ENCODE data around the gene CNTNAP2.

The CNTNAP2 gene

GRCh38 chr7:147811923-147812322, 1695.3 kb downstream of the CNTNAP2 start:
- Histone ChIP-seq H3K9ac (ENCODE audit: low read length) (no peak overlapping the region), H3K9me3 (ENCODE audit: insufficient read depth, low read length) (no peaks in the 10 kb centered on the region), H3K79me2 (ENCODE audit: insufficient read depth, low read length) (no peaks in the 10 kb centered on the region), H4K20me1 (ENCODE audit: low read depth, low read length) (no peaks in the 10 kb centered on the region), H3K36me3 (ENCODE audit: low read length) (no peaks in the 10 kb centered on the region), H3K4me3 (ENCODE audit: insufficient read depth, low read length, poor library complexity, severe bottlenecking) (no peak overlapping the region), H3F3A (ENCODE audit: insufficient read depth) (no peaks in the 10 kb centered on the region), H3K4me2 (ENCODE audit: low read depth, low read length, poor library complexity, severe bottlenecking) (no peak overlapping the region), H3K27me3 (ENCODE audit: low read length) (no peaks in the 10 kb centered on the region), H3K9me2 (replicated peaks; ENCODE audit: insufficient read depth, low read length) (no peaks in the 10 kb centered on the region), H3K27ac (ENCODE audit: low read depth, low read length) (no peak overlapping the region), H2AFZ (ENCODE audit: low read depth, low read length, severe bottlenecking) (no peak overlapping the region)
- TF ChIP-seq CTCF (IDR thresholded peaks at IDR 0.05; ENCODE audit: insufficient read depth, low read length, poor library complexity, severe bottlenecking) = no peak
- TF ChIP-seq EZH2phosphoT487 (conservative IDR thresholded peaks at IDR 0.05; ENCODE audit: low read length) = no peak

- Histone ChIP-seq H3K4me2 (ENCODE audit: low read depth, low read length, poor library complexity, severe bottlenecking) (no peak overlapping the region), H3K36me3 (ENCODE audit: low read length) (no peaks in the 10 kb centered on the region), H3K79me2 (ENCODE audit: insufficient read depth, low read length) (no peaks in the 10 kb centered on the region)
These were observed 1696.7 kb downstream of the CNTNAP2 start for GRCh38 chr7:147813316-147813715.

GRCh38 chr7:147818317-147818716, 1701.7 kb downstream of the CNTNAP2 start:
- no peaks in the 10 kb centered on the region for H3K79me2 ChIP-seq (ENCODE audit: insufficient read depth, low read length)
- no peak overlapping the region for H2AFZ ChIP-seq (ENCODE audit: low read depth, low read length, severe bottlenecking)
- no peak for TF ChIP-seq CTCF (IDR thresholded peaks at IDR 0.05; ENCODE audit: insufficient read depth, low read length, poor library complexity, severe bottlenecking)
- no peak for TF ChIP-seq EZH2phosphoT487 (conservative IDR thresholded peaks at IDR 0.05; ENCODE audit: low read length)
- no peaks in the 10 kb centered on the region for H3K9me3 ChIP-seq (ENCODE audit: insufficient read depth, low read length)
- no peak overlapping the region for H3K4me3 ChIP-seq (ENCODE audit: insufficient read depth, low read length, poor library complexity, severe bottlenecking)
- no peak overlapping the region for H3K27ac ChIP-seq (ENCODE audit: low read depth, low read length)
- no peaks in the 10 kb centered on the region for H3K36me3 ChIP-seq (ENCODE audit: low read length)
- H3F3A ChIP-seq (ENCODE audit: insufficient read depth) = no peaks in the 10 kb centered on the region
- no peaks in the 10 kb centered on the region for H3K9me2 ChIP-seq (replicated peaks; ENCODE audit: insufficient read depth, low read length)
- H3K27me3 ChIP-seq (ENCODE audit: low read length) = no peaks in the 10 kb centered on the region
- H3K9ac ChIP-seq (ENCODE audit: low read length) = no peak overlapping the region
- no peaks in the 10 kb centered on the region for H4K20me1 ChIP-seq (ENCODE audit: low read depth, low read length)
- no peak overlapping the region for H3K4me2 ChIP-seq (ENCODE audit: low read depth, low read length, poor library complexity, severe bottlenecking)

More at GRCh38 chr7:147813316-147813715, 1696.7 kb downstream of the CNTNAP2 start:
- Histone ChIP-seq H3K27ac (ENCODE audit: low read depth, low read length) (no peak overlapping the region), H3K4me3 (ENCODE audit: insufficient read depth, low read length, poor library complexity, severe bottlenecking) (no peak overlapping the region), H3K9ac (ENCODE audit: low read length) (no peak overlapping the region), H3K9me3 (ENCODE audit: insufficient read depth, low read length) (no peaks in the 10 kb centered on the region), H3K27me3 (ENCODE audit: low read length) (no peaks in the 10 kb centered on the region), H4K20me1 (ENCODE audit: low read depth, low read length) (no peaks in the 10 kb centered on the region), H3K9me2 (replicated peaks; ENCODE audit: insufficient read depth, low read length) (no peaks in the 10 kb centered on the region), H2AFZ (ENCODE audit: low read depth, low read length, severe bottlenecking) (no peak overlapping the region), H3F3A (ENCODE audit: insufficient read depth) (no peaks in the 10 kb centered on the region)
- TF ChIP-seq EZH2phosphoT487 (conservative IDR thresholded peaks at IDR 0.05; ENCODE audit: low read length) = no peak
- no peak for TF ChIP-seq CTCF (IDR thresholded peaks at IDR 0.05; ENCODE audit: insufficient read depth, low read length, poor library complexity, severe bottlenecking)
